Gastroesophageal sphincter (tissue), 3 donors: ENCODE results near the gene MED23.

Source experiments
- EP300 ChIP-seq: sonication (generic); formaldehyde crosslinking; IDR thresholded peaks from one replicate; pipeline ENCODE4 v1.6.1; 2017; ENCODE audit warnings: antibody characterized with exemption, mild to moderate bottlenecking
- TF ChIP-seq, protein P1 (sequence below), 4 experiments: fragments of 200-600 bp in 2 of 4; fragments of 450-650 bp in 2 of 4; sonication (generic) in 1 of 4; IDR thresholded peaks; one replicate each; pipeline ENCODE4 v1.5.1; 2017 to 2019; ENCODE audit warnings: antibody characterized with exemption in 4 of 4, mild to moderate bottlenecking in 2 of 4, moderate library complexity in 2 of 4

DNA sequence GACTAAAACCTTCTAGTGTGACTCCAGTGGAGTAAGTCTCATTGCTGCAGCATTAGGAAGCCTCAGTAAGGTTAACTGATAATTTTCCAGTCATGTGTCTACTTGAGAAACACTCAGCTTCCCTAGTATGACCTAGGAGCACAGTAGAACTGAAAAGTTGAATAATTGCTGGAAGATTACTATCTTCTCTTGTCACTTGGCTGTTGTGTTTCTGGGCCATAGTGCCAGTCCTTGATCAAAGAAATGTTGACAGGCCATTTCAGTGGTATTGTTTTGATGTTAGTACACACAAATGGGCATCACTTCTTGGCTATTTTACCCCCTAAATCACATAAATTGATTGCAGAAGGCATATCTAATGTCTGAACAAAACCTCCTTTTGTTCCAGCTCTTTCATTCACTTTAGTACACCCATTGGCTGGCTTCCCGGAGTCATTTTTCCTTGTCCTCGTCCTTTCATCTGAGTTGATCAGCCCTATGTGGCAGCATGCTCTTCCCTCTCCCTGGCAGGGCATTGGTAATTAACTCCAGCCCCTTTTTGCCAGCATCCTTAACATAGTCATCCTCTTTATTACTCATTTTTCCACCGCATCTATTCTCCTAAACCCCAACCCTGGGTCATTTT lies 15.1 kb upstream of the MED23 start:
- TF ChIP-seq EP300 = no peak
- TF ChIP-seq, protein P1, sequence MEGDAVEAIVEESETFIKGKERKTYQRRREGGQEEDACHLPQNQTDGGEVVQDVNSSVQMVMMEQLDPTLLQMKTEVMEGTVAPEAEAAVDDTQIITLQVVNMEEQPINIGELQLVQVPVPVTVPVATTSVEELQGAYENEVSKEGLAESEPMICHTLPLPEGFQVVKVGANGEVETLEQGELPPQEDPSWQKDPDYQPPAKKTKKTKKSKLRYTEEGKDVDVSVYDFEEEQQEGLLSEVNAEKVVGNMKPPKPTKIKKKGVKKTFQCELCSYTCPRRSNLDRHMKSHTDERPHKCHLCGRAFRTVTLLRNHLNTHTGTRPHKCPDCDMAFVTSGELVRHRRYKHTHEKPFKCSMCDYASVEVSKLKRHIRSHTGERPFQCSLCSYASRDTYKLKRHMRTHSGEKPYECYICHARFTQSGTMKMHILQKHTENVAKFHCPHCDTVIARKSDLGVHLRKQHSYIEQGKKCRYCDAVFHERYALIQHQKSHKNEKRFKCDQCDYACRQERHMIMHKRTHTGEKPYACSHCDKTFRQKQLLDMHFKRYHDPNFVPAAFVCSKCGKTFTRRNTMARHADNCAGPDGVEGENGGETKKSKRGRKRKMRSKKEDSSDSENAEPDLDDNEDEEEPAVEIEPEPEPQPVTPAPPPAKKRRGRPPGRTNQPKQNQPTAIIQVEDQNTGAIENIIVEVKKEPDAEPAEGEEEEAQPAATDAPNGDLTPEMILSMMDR (IDR thresholded peaks at IDR 0.05) = no peak
